Ureter (tissue), 1 donor: ENCODE data around the gene HERC5. TPM values are rescaled to one million over a fixed set of nuclear protein-coding genes. Genes with fewer than 3 reads are reported as not detected.
"Not testable (repeated sequence)": the region's sequence is repeated elsewhere in the genome, so short reads cannot be mapped to it uniquely, and the experiment has no call there.

Experiments used
- DNase-seq: peaks from one replicate; pipeline ENCODE4 v3.0.0-alpha.2; 2020; ENCODE audit warnings: low spot score
- total RNA-seq: library from RNA; stranded (reverse); gene quantifications from one replicate; pipeline ENCODE4 v1.2.4, GENCODE V29; 2023
- donor health status: DM: yes; HTN: yes; CAD: no.

Gene HERC5
- total RNA-seq, 1 donor from 2014 or later, result 3.0 TPM

DNA sequence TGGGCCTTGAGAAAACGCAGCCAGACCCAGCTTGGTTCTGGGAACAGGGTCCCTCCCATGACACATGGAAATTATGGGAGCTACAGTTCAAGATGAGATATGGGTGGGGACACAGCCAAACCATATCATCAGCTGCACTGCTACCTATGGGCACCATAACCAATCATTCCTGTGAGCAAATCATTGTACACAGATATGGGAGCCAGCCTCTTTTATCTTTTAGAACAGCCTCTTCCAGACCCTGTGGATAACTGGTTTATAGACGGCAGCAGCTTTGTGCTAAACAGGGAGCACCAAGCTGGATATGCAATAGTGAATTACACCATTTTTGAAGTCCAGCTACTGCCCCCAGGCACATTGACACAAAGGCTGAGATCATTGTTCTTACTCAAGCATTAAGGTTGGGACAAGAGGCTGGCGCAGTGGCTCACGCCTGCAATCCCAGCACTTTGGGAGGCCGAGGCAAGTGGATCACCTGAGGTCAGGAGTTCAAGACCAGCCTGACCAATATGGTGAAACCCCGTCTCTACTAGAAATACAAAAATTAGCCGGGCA lies 8.6 kb upstream of the HERC5 start:
- not testable (repeated sequence) for DNase-seq

DNA sequence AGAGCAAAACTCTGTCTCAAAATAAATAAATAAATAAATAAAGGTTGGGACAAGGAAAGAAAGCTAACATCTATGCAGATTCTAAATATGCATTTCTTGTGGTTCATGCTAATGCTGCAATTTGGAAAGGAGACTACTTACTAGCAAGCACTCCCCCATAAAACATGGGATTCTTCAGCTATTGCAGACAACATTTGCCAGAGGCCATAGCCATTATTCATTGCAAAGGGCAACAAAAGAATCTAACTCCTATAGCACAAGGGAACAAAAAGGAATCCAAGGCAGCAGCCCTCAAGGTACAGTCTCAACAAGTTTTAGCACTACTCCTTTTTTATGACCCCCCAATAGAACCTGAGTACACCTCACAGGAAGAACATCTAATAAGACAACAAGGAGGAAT lies 8.0 kb upstream of the HERC5 start:
- DNase-seq, result no peak

DNA sequence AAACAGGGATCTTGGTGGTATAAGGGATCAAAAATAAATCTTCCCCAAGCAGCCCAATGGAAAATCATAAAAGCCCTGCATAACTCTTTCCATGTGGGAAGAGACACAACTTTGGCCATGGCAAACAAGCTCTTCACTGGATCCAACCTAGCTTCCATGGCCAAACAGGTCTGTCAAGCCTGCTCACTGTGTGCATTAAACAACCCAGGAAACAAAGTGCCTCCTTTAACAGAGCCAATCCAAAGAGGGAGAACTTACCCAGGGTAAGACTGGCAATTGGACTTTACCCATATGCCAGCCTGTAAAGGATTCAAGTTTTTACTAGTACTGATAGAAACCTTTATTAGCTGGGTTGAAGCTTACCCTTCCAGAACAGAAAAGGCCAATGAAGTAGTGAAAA lies 7.6 kb upstream of the HERC5 start:
- no peak for DNase-seq

DNA sequence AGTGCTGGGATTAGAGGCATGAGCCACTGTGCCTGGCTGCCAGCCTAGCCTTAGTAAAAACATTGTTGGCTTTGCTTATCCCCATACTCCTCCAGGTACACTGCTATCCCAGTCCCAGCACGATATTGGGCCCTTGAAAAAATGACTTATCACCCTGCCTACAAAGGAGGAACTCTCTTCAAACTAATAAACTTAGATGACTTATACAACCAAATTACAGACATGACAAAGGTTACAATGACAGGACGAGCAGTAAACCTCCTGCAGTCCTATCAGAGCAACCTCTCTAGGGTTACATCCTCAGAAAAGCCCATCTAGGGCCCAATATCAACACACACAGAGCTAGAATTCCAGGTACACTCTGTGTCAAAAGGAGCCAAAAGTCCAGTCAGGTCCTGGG lies 5.7 kb upstream of the HERC5 start:
- no peak for DNase-seq

DNA sequence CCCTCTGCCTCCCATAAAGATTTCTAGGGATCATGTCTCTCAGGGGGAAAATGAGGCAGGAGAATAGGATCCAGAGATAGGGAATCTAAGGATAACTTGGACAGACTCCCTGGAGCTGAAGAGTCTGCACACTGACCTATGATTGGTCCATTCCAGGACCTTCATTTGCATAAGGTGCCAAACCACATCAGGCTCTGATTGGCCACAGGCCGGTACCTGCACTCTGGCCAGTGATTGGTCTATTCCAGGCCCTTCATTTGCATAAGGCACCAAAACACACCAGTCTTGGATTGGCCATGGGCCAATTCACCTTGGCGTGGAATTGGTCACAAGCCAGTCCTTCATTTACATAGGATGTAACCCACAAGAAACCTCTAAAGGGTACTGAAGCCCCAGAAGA lies 4.0 kb upstream of the HERC5 start:
- no peak for DNase-seq

DNA sequence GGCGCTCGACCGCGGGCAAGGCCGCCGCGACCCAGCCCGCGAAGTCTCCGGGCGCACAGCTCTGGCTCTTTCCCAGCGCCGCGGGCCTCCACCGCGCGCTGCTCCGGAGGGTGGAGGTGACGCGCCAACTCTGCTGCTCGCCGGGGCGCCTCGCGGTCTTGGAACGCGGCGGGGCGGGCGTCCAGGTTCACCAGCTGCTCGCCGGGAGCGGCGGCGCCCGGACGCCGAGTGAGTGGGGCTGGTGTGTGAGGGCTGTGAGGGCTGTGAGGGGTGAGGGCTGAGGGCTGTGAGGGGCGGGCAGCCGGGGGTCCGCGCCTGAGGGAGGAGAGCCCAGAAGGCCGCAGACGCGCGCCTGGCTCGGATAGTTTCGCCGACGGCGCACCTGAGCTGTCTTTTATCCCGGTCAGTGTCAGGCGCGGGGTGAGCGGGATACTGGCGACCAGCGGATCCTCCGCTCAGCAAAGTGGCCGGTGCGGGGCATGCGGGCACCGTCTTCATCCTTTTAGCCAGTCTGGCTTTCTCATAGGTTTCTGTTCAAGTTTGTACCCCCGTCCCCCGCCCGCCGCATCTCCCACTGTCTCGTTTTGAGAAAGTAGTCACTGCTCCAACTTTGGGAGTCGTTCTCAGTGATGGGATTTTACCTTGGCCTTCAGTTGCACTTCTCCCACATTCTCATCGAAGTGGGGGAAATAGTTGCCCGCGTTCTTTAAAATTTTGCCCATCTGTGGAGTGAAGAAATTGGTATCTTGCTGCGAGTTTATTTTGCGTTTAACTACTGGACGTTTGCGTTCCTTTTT lies 586 bp downstream of the HERC5 start:
- DNase-seq, result peak; percentile 46

DNA sequence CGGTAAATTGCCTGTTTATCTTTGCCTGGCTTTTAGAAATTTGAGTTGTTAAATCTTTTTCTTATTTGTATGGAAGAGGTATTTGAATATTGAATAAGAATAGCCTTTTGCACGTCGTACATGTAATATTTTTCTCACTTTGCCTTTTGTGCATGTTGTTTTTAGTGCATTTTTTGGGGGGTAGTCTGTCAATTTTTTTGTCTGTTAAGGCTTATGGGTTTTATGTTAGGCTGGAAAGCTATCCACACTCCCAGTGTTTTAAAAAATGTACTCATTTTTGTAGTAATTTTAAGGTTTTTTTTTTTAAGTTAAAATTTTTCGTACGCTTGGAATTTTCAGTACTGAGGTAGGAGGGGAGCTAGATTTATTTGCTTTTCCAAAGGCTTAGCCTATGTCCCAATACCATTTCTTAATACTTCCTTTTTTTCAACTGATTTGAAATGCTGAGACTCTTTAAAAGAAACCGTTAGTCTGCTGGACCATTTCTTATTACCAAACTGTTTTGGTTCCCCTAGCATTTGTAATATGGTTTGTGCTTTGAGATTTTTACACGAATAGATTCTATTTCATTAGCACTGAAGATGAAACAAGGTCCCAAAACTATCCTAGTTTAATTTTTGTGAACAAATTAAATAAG lies 1.3 kb downstream of the HERC5 start:
- no peak for DNase-seq

DNA sequence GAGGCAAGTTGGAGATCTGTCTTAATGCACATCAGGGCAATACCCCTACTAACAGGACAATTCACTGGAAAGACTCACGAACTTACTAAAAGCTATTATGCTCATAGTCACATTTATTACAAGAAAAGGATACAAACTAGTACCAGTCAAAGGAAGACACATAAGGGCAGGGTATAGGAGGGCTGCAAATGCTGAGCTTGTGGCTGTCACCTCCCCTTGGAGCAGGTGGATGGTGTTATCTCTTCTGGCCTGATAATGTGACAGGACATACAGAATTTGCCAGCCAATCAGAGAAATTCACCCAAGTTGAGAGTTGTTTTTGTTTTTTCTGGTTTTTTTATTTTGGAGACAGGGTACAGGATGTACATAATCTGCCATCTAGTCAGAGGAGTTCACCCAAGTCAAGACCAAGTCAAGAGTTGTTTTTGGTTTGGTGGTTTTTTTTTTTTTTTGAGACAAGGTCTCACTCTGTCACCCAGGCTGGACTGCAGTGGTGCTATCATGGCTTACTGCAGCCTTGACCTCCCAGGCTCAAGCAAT lies 8.8 kb downstream of the HERC5 start:
- no peak for DNase-seq

DNA sequence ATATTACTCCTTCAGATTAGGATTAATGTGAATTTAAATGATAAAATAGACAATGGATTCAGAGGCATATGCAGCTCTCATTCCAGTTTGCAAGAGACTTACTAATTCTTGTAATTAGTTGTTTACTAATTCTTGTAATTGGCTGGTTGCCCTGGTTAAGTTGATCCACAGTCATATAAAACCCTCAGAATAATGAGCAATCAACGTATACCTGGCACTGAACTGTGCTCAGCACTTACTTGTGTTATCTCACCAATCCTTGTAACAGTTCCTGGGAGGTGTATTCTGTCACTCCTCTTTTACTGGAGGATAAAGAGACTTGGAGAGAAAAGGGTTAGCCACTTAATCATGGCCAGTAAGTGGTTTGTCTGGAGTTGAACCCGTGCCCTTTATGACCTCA lies 10.5 kb downstream of the HERC5 start:
- no peak for DNase-seq

DNA sequence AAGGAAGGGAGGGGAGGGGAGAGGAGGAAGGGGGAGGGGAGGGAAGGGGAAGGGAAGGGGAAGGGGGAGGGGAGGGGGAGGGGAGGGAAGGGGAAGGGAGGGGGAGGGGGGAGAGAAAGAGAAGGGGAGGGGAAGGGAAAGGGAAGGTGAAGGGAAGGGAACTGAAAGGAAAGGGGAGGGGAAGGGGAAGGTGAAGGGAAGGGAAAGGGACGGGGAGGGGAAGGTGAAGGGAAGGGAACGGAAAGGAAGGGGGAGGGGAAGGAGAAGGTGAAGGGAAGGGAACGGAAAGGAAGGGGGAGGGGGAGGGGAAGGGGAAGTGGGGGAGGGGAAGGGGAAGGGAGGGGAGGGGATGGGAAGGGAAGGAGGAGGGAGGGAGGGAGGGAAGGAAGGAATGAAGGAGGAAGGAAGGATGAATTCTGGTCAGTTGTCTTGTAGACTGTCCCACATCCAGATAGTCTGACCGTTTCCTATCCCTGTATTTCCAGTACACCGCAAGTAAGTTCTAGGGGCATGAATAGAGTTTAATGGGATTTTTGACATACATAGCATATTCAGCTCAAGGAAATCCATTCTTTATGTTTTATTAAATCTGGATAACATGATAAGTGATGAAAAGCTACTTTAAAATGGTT lies 20.4 kb downstream of the HERC5 start:
- DNase-seq, result no peak

DNA sequence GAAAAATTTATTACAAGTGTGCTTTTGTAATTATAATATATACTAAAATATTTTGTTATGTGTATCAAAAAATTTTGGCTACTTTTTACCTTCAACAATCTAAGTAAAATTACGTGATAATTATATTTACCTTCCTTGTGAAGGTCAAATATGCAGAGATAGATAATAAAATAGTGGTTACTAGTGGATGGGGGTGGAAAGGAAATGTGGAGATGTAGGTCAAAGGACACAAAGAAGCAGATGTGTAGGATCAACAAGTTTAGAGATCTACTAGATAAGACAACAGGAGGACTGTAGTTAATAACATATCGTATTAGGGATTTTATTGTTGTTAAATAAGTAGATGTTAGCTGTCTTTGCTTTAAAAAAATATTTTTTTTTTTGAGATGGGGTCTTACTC lies 21.3 kb downstream of the HERC5 start:
- no peak for DNase-seq

DNA sequence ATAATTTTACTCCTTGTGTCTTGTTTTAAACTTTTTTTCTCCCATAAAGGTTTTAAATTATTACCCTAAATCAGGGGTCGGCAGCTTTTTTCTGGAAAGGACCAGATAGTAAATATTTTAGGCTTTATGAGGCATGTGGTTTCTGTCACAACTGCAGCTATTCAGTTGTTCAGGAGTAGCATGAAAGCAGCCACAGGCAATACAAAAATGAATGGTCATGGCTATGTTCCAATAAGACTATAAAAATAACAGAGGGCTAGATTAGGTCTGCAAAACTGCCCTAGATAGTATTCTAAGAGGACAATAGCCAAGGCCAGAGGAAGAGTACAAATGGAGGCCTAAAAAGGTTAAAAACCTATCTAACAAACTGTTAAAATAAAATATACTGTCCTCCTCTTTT lies 24.6 kb downstream of the HERC5 start:
- no peak for DNase-seq

DNA sequence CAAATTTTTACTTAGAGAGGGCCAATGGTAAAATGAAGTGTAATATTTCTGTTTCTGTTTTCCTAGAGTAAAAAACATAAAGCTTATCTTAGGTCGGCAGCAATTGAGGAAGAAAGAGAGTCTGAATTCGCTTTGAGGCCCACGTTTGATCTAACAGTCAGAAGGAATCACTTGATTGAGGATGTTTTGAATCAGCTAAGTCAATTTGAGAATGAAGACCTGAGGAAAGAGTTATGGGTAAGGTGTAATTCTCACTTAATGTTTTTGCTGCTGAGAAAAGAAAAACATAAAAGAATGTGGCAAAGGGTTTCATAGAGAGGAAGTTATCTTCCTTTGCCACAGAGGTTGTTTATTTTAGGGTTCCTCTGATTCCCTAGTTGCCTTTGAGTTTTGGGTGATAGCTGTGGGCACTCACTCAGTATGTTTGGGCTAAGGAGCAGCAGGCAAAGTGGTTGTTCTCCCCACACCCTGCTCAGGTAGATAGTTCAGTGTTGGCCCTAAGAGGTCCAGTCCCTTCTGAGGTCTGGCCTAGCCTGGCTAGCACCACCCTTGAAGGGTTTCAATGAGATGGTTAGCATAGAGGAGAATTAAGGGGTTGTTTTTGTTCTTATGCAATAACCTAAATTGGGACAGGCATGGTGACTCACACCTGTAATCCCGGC lies 32.3 kb downstream of the HERC5 start:
- DNase-seq, result no peak

DNA sequence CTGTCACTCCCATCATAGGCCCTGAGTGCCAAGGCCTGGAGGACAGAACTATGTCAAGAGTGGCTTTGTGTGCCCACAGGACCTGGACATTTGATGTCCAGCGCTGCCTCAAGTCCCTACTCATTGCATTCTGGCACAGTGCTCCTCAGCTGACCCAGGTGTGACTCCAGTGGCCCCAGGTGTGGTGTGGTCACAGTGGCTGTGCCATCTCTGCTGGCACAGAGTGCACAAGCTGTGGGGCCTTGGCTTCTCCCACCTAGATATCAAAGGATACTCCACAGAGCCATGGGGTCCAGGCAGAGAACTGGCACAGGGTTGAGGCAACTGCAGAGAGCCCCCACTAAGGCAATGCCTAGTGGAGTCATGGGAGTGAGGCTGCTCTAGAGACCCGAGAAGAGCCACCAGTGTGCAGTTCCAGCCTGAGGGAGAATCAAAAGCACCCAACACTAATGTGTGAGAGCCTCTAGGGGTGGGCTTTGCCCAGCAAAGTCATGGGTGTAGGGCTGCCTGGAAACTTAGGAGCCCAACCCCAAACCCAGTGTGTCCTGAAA lies 41.0 kb downstream of the HERC5 start:
- DNase-seq, result no peak

DNA sequence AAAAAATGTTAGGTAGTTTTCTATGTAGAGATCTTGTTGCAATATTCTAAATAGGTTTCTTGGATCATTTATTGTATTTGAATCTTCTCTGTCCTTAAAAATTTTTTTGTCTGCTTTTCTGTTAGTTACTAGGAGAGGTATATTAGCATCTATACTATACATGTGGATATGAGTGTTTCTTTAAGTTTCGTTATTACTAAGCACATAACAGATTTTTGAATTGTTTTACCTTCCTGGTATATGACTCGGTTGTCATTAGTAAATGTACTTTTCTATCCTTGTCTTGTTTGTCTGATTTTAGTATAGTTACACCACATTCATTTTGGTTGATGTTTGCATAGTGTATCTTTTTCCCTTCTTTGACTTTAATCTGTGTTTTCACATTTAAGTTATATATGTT lies 46.4 kb downstream of the HERC5 start:
- no peak for DNase-seq

DNA sequence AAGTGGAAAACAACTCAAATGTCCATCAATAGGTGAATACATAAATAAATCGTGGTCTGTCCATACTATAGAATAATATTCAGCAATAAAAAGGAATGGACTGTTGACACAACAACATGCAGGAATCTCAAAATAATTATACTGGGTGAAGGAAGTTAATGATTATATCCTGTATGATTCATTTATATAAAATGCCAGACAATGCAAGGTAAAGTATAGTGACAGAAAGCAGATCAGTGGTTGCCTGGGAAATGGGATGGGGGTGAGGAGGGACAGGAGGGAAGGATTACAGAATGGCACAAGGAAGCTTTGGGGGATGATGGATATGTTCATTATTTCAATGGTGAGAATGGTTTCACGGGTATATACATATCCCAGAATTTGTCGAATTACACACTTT lies 54.3 kb downstream of the HERC5 start:
- DNase-seq, result no peak

DNA sequence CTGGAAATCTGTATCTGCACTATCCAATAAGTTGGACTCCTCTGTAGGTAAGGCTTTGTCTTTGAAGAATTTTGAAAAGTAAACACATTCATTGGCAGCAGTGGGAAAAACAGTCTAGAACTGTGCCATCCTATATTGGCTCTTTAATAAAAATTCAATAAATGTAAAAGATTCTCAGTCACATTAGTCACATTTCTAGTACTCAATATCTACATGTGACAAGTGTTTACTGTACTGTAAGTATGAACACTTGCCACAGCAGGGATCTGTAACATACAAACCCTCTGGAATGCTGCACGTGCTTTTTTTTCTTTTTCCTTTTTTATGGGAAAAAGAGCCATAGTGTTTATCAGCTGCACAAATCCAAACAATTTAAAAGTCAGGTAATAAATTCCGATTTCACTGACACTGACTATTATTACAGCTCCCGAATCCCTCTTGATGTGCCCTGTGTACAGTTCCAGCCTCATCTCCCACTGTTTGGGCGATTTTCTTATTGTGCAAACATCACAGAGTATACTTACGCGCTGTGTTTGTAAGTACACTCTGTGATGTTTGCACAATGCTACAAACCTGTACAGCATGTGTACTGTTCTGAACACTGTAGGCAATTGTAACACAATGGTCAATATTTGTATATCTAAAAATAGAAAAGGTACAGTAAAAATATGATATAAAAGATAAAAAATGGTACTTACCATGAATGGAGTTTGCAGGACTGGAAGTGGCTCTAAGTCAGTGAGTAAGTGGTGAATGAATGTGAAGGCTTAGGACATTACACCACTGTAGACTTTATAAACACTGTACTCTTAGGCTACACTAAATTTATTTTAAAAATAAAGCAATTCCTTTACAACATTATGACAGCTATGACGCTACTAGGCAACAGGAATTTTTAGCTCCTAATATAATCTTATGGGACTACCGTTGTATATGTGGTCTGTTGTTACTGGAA lies 57.9 kb downstream of the HERC5 start:
- no peak for DNase-seq

DNA sequence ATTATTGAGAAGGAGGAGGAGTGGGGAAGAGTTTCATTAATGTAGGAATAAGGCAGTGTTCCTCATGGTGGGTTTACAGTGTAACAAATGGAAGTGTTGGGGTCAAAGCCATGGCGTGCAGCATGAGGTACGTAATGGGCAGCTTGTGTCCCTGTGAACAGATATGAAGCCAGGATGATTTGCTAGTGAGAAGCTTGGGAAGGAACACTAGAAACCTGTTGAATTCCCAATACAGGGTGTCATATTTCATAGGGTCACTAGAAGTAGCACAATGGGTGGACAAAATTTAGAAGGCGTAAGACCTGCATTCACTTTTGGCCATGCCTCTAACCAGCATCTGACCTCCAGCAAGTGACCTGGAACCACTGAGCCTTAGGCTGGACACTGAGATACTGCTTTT lies 59.8 kb downstream of the HERC5 start:
- no peak for DNase-seq

DNA sequence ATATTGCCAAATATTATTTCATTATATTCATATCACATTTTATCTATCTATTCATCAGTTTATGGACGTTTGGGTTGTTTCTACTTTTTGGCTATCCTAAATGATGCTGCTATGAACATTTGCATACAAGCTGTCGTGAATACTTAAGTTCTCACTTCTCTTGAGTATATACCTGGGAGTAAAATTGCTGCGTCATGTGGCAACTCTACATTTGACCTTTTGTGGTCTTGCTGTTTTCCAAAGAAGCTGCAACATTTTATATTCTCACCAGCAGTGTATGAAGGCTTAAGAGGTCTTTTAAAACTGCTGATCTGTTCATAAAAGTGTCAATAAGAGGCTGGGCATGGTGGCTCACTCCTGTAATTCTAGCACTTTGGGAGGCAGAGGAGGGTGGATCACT lies 60.9 kb downstream of the HERC5 start:
- DNase-seq, result no peak

DNA sequence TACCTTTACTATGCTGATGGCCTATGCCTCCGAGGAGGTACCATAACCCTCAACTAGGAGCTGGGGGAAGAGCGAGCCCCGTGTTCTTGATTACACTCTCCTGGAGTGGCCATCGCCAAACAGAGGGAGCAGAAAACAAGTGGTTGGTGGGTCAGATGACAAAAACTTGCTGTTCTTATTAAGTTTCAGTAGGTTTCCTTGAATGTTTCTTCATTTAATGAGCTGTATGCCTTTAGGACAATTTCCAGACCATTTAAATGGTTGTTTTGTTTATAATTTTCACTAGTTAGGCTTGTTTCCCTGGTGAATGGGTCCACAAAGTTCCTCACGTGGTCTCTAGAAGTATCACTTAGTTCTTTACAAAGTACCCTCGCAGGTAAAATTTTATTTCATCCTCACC lies 62.0 kb downstream of the HERC5 start:
- DNase-seq, result no peak
